Keratinocyte (primary cell): ENCODE measurements around the gene PPP1R12C. TPM values are rescaled to one million over a fixed set of nuclear protein-coding genes. Genes with fewer than 3 reads are reported as not detected.

ENCODE experiments used
- DNase-seq: peaks from one replicate; pipeline ENCODE4 v3.0.0-alpha.2; 2011; ENCODE audit warnings: low read depth, missing footprints, low spot score
- FAIRE-seq: peaks from 2 replicates; lab custom pipeline; 2011; peaks lifted over from hg19 to GRCh38; lab: Jason Lieb, UNC
- H2AFZ ChIP-seq: 2 replicates; pipeline ENCODE4 v1.6.0; 2012; ENCODE audit warnings: low read length, control low read depth, inconsistent platforms; ENCODE audit not compliant: control insufficient read depth
- H3K27ac ChIP-seq: 2 replicates; pipeline ENCODE4 v1.5.1; 2011; ENCODE audit warnings: low read length; ENCODE audit not compliant: control insufficient read depth, insufficient read depth
- H3K27me3 ChIP-seq: 3 replicates; pipeline ENCODE4 v1.6.0; 2011; ENCODE audit warnings: low read length; ENCODE audit not compliant: control insufficient read depth, insufficient read depth; ENCODE audit errors: extremely low read depth
- H3K36me3 ChIP-seq, 2 experiments: 2 replicates in 1 of 2; 3 replicates in 1 of 2; pipeline ENCODE4 v1.5.1; 2011; ENCODE audit warnings: low read length in 2 of 2, mild to moderate bottlenecking in 1 of 2; ENCODE audit not compliant: control insufficient read depth in 2 of 2, insufficient read depth in 2 of 2; ENCODE audit errors: extremely low read depth in 1 of 2
- H3K4me1 ChIP-seq: 3 replicates; pipeline ENCODE4 v1.5.1; 2011; ENCODE audit warnings: low read length; ENCODE audit not compliant: control insufficient read depth, insufficient read depth; ENCODE audit errors: extremely low read depth
- H3K4me2 ChIP-seq: 3 replicates; pipeline ENCODE4 v1.6.0; 2011; ENCODE audit warnings: low read depth, low read length; ENCODE audit not compliant: control insufficient read depth, insufficient read depth; ENCODE audit errors: extremely low read depth
- H3K4me3 ChIP-seq, 3 experiments: fragments of 200-600 bp in 1 of 3; sonication (generic) in 1 of 3; 2 replicates in 2 of 3; 3 replicates in 1 of 3; pipeline ENCODE4 v1.5.1; 2011 to 2016; ENCODE audit warnings: low read length in 3 of 3, mild to moderate bottlenecking in 3 of 3, control low read depth in 2 of 3, inconsistent platforms in 1 of 3, low read depth in 1 of 3, mixed read lengths in 1 of 3, mixed run types in 1 of 3, moderate library complexity in 1 of 3; ENCODE audit not compliant: control insufficient read depth in 2 of 3, insufficient read depth in 2 of 3; ENCODE audit errors: extremely low read depth in 1 of 3
- H3K79me2 ChIP-seq: 2 replicates; pipeline ENCODE4 v1.6.0; 2012; ENCODE audit warnings: low read length; ENCODE audit not compliant: control insufficient read depth, insufficient read depth
- H3K9ac ChIP-seq: 3 replicates; pipeline ENCODE4 v1.6.0; 2011; ENCODE audit warnings: low read length; ENCODE audit not compliant: control insufficient read depth, insufficient read depth; ENCODE audit errors: extremely low read depth
- H3K9me1 ChIP-seq: 3 replicates; pipeline ENCODE4 v1.6.0; 2011; ENCODE audit warnings: low read length; ENCODE audit not compliant: control insufficient read depth, insufficient read depth; ENCODE audit errors: extremely low read depth
- H3K9me3 ChIP-seq: 2 replicates; pipeline ENCODE4 v1.5.1; 2012; ENCODE audit warnings: low read depth, low read length; ENCODE audit not compliant: control insufficient read depth
- H4K20me1 ChIP-seq: 3 replicates; pipeline ENCODE4 v1.6.0; 2011; ENCODE audit warnings: low read length; ENCODE audit not compliant: control insufficient read depth, insufficient read depth; ENCODE audit errors: extremely low read depth
- CTCF ChIP-seq, 3 experiments: IDR thresholded peaks in 1 of 3; conservative IDR thresholded peaks in 1 of 3; optimal IDR thresholded peaks in 1 of 3; 2 replicates in 2 of 3; 3 replicates in 1 of 3; pipeline versions ENCODE3 to v1.5.1; 2011; ENCODE audit warnings: low read length in 3 of 3, mild to moderate bottlenecking in 3 of 3, moderate library complexity in 2 of 3, control low read depth in 1 of 3, inconsistent platforms in 1 of 3; ENCODE audit not compliant: insufficient read depth in 2 of 3; ENCODE audit errors: extremely low read depth in 1 of 3
- EZH2 ChIP-seq: IDR thresholded peaks from one replicate; pipeline ENCODE4 v1.6.1; 2012; ENCODE audit warnings: inconsistent platforms, mild to moderate bottlenecking, low read length, moderate library complexity
- dilution Hi-C: fragments of 300-500 bp; cut with MboI; formaldehyde crosslinking; loops from one replicate; pipeline ENCODE4 v1.7.0; 2020; ENCODE audit warnings: low sequenced_read_pairs; ENCODE audit not compliant: extremely low pct_ligation_motif_present
- polyA plus RNA-seq, 5 experiments: library from polyadenylated mRNA; depleted of rRNA in 3 of 5; stranded (reverse) in 3 of 5; stranded (forward) in 1 of 5; unstranded in 1 of 5; fragments of >200 nt; gene quantifications; 1 replicate in 1 of 5; 2 replicates in 3 of 5; 3 replicates in 1 of 5; pipeline versions ENCODE4 v1.2.1 to v1.2.3, GENCODE V29; 2011 to 2012; ENCODE audit warnings: missing spikeins in 2 of 5, low read depth in 1 of 5, low replicate concordance in 1 of 5

Gene PPP1R12C
- polyA plus RNA-seq, 1 donor (not counting 4 experiments of a cell fraction or from before 2014, with no cell fraction given) = 24.7 TPM

GRCh38 chr19:55113570-55114039 is 3.8 kb downstream of the PPP1R12C start:
- peaks cover 9% of the 10 kb centered on the region for H4K20me1 ChIP-seq
- DNase-seq = no peak

GRCh38 chr19:55112777-55113569 is 4.5 kb downstream of the PPP1R12C start:
- no peak overlapping the region for H3K4me2 ChIP-seq
- dilution Hi-C loops = no loop called here
- H3K9me3 ChIP-seq = no peaks in the 10 kb centered on the region
- H3K4me3 ChIP-seq = no peak overlapping the region
- no peak for DNase-seq
- peaks cover 68% of the 10 kb centered on the region for H3K79me2 ChIP-seq
- no peaks in the 10 kb centered on the region for H3K9me1 ChIP-seq
- H3K9ac ChIP-seq = no peak overlapping the region
- no peaks in the 10 kb centered on the region for H3K27me3 ChIP-seq
- peak overlapping the region; percentile 8 for H3K27ac ChIP-seq
- peaks cover 11 to 15% of the 10 kb centered on the region in 2 experiments for H3K36me3 ChIP-seq
- no peak for TF ChIP-seq EZH2
- no peak for TF ChIP-seq CTCF (optimal IDR thresholded peaks at IDR 0.05 in 1 of 3, IDR thresholded peaks at IDR 0.05 in 1 of 3, conservative IDR thresholded peaks at IDR 0.05 in 1 of 3; ENCODE audit: extremely low read depth in 1 of 3, insufficient read depth in 2 of 3, low read length in 3 of 3)
- H2AFZ ChIP-seq = no peak overlapping the region
- peaks cover 9% of the 10 kb centered on the region for H4K20me1 ChIP-seq
- peaks cover 7% of the 10 kb centered on the region for H3K4me1 ChIP-seq
- FAIRE-seq = no peak

More at GRCh38 chr19:55113570-55114039, 3.8 kb downstream of the PPP1R12C start:
- Histone ChIP-seq H2AFZ (no peak overlapping the region), H3K4me3 (no peak overlapping the region), H3K4me2 (no peak overlapping the region), H3K4me1 (peaks cover 11% of the 10 kb centered on the region), H3K79me2 (peaks cover 68% of the 10 kb centered on the region), H3K27me3 (no peaks in the 10 kb centered on the region), H3K9ac (no peak overlapping the region), H3K9me1 (no peaks in the 10 kb centered on the region), H3K36me3 (peaks cover 11 to 15% of the 10 kb centered on the region in 2 experiments), H3K27ac (peak overlapping the region; percentile 8), H3K9me3 (no peaks in the 10 kb centered on the region)
- FAIRE-seq = no peak
- TF ChIP-seq CTCF (optimal IDR thresholded peaks at IDR 0.05 in 1 of 3, IDR thresholded peaks at IDR 0.05 in 1 of 3, conservative IDR thresholded peaks at IDR 0.05 in 1 of 3; ENCODE audit: extremely low read depth in 1 of 3, insufficient read depth in 2 of 3, low read length in 3 of 3) (no peak), EZH2 (no peak)
- dilution Hi-C loops = no loop called here
